NCI-H526 (cell line): ENCODE data around the gene DPH1.

Source experiments
- DNase-seq, 2 experiments: peaks; one replicate each; lab custom pipeline; 2025; lab: John Stamatoyannopoulos, UW

The DPH1 gene

DNA sequence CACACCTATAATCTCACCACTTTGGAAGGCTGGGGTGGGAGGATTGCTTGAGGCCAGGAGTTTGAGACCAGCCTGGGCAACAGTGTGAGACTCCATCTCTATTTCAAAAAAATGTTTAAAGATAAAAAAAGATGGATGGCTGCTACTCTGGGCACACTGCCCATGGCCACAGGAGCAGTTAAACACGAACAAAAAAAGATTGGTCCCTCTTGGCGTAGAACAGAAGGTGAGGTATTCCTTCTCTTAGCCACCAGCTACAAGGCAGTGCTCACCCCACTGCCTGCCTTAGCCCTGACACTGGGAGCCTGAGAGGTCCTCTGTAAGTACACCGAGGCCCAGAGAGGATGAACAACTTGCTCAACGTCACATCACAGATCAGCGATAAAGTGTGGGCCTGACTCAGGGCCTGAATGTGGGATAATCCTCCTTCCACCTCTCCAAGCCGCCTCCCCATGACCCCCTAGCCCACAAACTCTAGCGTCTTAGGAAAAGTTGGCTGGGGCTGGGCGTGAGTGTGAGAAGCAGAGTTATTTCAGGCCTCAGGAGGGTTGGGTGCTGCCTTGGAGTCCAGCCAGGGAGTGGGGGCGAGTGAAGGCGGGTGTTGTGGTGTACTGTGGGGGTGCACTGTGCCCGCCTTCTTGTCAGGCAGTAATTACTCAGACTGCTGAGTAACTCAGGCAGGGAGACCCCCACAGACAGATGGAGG is 2.3 kb upstream of the DPH1 start:
- no peak for DNase-seq

- DNase-seq = no peak
Measured at GRCh38 chr17:2028234-2028614, 1.7 kb upstream of the DPH1 start.

DNA sequence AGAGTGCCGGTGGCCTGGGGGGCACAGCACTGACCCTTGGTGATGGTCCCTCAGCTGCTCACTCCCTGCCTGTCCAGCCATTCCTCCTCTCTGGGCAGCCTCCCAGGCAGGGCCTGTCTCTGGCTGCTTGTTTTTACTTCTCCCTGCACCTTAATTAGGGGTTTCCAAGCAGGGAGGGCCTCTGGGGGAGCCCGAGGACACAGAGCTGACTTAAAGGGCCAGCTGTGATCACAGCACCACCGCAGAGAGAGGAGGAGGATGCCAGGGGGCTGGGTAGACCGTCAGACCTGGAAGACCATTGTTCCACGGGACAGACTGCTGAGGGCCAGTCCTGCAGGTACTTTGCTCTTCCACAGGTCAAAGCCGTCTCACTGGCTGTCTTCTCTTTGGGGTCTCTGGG is 1.2 kb upstream of the DPH1 start:
- DNase-seq = no peak

- no peak for DNase-seq
Measured at GRCh38 chr17:2030779-2031163, 818 bp downstream of the DPH1 start.

- DNase-seq = no peak
Measured at GRCh38 chr17:2033153-2033552, 3.2 kb downstream of the DPH1 start.

DNA sequence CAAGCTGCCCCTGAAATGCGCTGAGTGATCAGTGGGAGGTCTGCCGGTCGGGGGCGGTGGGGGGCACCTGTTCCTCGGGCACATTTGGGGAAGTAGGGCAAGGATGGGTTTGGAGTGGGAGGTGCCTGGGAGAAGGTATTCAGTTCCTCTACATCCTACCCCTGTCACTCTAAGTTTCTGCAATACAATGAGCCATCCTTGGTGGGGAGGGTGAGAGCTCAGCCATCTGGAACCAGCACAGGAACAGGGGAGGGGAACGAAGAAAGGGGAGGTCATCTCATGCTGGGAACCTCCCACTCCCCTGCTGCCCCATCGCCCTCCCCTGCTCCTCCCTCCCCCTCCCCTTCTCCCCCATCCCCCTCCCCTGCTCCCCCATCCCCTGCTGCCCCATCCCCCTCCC is 4.2 kb downstream of the DPH1 start:
- DNase-seq = peak in 1 of 2 experiments; percentile 19

DNA sequence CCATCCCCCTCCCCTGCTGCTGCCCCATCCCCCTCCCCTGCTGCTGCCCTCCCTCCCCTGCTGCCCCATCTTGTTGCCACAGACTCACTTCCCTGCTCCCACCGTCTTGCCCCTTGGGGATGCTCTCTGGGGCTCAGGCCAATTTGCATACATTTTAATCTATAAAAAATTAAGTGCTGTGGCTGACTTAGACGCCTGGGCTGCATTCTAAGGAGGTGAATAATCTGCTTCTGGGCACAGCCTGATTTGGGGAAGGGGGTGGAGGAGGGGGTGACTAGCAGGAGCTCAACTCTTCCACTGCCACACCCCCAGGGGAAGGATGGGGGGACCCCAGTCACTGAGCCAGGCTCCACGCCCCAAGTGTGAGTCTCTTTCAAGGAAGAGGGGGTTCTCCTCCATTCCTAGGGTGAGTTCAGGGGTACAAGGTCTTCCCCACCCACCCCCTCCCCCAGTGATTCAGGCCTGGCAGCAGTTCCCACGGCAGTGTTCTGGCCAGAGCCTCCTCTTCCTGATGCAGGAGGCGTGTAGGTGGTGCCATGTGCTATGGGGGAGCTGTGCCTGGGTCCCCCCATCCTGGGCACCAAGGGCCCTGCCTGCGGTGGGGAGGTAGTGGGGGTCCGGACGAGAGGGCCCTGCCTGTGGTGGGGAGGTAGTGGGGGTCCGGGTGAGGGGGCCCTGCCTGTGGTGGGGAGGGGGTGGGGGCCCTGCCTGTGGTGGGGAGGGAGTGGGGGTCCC is 5.0 kb downstream of the DPH1 start:
- DNase-seq = peak in 1 of 2 experiments; percentile 44

- no peak for DNase-seq
Measured at GRCh38 chr17:2035541-2036488, 5.9 kb downstream of the DPH1 start.

DNA sequence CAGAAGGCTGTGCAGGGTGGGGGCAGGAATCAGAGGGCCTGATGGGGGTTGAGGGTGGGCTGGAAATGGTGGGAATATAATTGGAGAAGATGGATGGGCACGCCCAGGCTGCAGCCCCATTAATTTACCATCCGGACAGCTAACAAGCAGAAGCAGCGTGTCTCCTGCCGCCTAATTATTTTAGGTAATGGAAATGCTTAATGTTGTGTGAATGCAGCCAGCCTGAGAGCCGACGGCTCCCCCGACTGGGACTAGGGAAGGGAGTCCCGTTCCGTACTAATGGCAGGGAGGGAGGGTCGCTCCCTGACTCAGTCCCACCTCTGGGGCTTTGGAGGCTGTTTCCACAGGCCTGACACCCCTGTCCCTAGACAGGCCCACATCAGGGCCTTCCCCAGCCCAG is 7.2 kb downstream of the DPH1 start:
- DNase-seq = no peak

- DNase-seq = no peak
Measured at GRCh38 chr17:2040219-2040827, 10.4 kb downstream of the DPH1 start.

- DNase-seq = no peak
Measured at GRCh38 chr17:2040942-2041560, 11.1 kb downstream of the DPH1 start.

- peak; percentile 70 to 95 for DNase-seq
Measured at GRCh38 chr17:2041561-2042389, 11.8 kb downstream of the DPH1 start, which contains the start of gene OVCA2. OVCA2 (plus strand) TSS chr17:2042022; CDS start chr17:2042048, 26 bp downstream.

DNA sequence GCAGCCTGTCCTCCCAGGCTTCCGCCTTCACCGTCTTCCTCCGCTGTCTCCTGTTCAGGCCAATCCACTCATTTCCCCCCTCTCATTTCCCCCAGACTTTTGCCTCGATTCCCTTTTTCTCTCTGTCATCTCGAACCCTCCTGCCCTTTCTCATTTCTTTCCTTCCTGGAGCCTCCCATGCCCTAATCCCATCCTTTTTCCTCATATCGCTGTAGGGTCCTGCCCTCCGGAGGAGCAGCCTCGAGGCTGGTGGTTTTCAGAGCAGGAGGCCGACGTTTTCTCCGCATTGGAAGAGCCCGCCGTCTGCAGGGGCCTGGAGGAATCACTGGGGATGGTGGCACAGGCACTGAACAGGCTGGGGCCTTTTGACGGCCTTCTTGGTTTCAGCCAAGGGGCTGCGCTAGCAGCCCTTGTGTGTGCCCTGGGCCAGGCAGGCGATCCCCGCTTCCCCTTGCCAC is 12.5 kb downstream of the DPH1 start:
- DNase-seq = peak in 1 of 2 experiments; percentile 45

- DNase-seq = no peak
Measured at GRCh38 chr17:2042933-2043332, 13.0 kb downstream of the DPH1 start.

GRCh38 chr17:2043785-2044184 is 13.8 kb downstream of the DPH1 start:
- no peak for DNase-seq

DNA sequence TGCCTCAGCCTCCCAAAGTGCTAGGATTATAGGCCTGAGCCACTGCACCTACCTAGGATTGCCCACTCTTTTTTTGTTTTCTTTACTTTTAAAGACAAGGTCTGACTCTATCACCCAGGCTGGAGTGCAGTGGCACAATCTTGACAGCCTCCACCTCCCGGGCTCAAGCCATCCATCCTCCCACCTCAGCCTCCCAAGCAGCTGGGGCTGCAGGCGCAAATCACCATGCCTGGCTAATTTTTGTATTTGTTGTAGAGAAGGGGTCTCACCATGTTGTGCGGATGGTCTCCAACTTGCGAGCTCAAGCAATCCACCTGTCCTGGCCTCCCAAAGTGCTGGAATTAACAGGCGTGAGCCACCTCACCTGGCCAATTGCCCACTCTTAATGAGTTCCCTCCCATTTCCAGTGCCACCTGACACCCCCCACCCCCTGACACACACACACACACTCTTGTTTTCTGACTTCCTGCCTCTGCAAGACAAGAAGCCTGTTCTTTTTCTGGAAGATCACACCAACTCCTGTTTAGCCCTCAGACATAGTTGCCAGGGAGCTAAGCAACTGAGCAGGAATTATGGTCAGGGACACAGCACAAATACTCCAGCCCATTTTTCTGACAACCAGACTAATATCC is 14.4 kb downstream of the DPH1 start:
- DNase-seq = no peak

DNA sequence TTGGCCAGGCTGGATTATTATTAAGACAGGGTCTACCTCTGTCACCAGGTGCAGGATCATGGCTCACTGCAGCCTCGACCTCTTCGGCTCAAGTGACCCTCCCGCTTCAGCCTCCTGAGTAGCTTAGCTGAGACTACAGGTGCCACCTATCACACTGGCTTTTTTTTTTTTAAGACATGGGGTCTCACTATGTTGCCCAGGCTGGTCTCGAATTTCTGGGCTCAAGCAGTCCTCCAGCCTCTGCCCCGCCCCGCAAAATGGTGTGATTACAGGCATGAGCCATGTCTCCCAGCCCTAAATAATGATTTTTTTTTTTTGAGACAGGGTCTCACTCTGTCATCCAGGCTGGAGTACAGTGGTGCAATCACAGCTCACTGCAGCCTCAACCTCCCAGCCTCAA is 17.6 kb downstream of the DPH1 start:
- no peak for DNase-seq

DNA sequence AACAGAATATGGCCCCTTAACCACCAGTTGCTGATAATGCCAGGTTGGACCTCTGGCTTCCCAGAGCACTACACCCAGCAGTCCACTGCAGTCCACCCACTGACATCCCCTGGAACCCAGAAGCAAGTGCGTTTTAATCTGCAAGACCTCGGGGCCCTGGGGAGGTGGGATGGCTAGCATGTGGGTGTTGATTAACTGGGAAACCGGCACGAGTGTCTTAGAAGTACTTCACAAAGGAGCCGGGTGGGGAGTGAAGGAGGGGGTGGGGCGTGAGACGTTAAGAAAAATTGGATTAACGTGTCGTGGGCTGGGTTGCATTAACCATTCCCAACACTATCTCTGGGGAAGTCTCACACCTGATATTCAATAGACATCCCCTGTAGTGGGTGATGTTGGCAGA is 18.9 kb downstream of the DPH1 start:
- no peak for DNase-seq

DNA sequence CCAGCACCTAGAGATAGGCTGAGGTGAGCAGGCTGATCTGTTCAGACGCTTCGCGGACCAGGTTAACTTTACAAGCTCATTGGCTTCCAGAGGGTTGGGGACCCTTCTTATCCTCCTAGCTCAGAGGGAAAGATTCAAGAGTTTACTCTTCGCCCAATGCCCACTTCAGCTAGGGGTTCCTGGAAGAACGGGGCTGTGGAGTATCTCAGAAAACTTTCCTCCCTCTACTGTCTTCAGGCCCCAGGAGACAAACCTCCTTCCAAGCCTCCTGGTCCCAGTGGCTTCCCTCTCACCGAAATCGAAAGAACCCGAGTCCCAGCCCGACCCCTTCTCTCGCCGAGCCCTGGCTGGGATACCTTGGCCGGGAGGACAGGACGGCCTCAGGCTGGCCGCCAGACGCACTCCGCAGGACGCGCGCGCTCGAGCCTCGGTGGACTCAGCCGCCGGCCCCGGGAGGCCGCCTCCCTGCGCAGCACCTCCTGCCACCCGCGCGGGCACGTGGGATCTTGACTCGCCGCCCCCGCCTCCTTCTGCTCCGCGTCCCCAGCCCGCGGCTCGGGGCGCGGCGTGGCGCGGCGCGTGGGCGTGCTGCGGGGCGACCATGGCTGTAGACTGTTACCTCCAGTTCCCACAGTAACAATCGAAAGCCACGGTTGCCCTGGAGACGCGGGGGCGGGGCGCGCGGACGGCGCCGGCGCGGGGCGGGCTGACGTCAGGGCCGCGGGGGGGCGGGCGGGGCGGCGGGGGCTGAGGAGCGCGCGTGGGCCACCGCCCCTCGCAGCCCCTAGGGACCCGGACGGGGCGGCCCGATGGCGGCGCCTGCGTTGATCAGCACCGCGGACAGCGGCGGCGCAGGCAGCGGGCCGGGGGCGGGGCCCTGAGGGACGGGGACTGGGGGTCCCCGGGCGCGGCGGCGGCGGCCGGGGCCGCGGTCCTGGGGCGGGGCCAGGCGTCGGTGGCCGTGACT is 19.7 kb downstream of the DPH1 start:
- peak in 1 of 2 experiments; percentile 75 for DNase-seq
